Vagina (tissue), 2 donors: ENCODE results near the gene CRAMP1. TPM values are rescaled to one million over a fixed set of nuclear protein-coding genes. Genes with fewer than 3 reads are reported as not detected.

ENCODE experiments used
- DNase-seq, 2 donors: peaks; one replicate each; pipeline ENCODE4 v3.0.0-alpha.2; 2017; ENCODE audit errors: extremely low spot score in 2 of 2
- H3K27ac ChIP-seq: fragments of 200-600 bp; sonication (generic); one replicate; pipeline ENCODE4 v1.5.1; 2019
- H3K27me3 ChIP-seq: fragments of 200-600 bp; sonication (generic); one replicate; pipeline ENCODE4 v1.5.1; 2019
- H3K36me3 ChIP-seq, 2 donors: fragments of 200-600 bp; sonication (generic); one replicate each; pipeline ENCODE4 v1.5.1; 2017 to 2019
- H3K4me1 ChIP-seq: fragments of 200-600 bp; sonication (generic); one replicate; pipeline ENCODE4 v1.5.1; 2019
- H3K4me3 ChIP-seq, 2 donors: fragments of 200-600 bp; sonication (generic); 1 replicate in 1 of 2; 2 replicates in 1 of 2; pipeline ENCODE4 v1.5.1; 2016 to 2019
- H3K9me3 ChIP-seq: fragments of 200-600 bp; sonication (generic); one replicate; pipeline ENCODE4 v1.5.1; 2019
- CTCF ChIP-seq, 3 experiments: fragments of 450-650 bp in 2 of 3; fragments of 200-600 bp in 1 of 3; sonication (generic) in 1 of 3; IDR thresholded peaks; one replicate each; pipeline ENCODE4 v1.5.1; 2017 to 2019; ENCODE audit warnings: antibody characterized with exemption in 3 of 3, mild to moderate bottlenecking in 2 of 3, moderate library complexity in 2 of 3
- POLR2A ChIP-seq, 2 donors: fragments of 450-650 bp; IDR thresholded peaks; one replicate each; pipeline ENCODE4 v1.6.1; 2017; ENCODE audit warnings: antibody characterized with exemption in 2 of 2, mild to moderate bottlenecking in 2 of 2, moderate library complexity in 2 of 2
- POLR2AphosphoS5 ChIP-seq, 2 donors: sonication (generic); formaldehyde crosslinking; IDR thresholded peaks; one replicate each; pipeline ENCODE4 v1.9.0; 2017; ENCODE audit warnings: antibody characterized with exemption in 2 of 2, mild to moderate bottlenecking in 2 of 2, low read depth in 1 of 2; ENCODE audit not compliant: insufficient read depth in 1 of 2
- intact Hi-C: fragments of 100-400 bp; cut with DNase I; formaldehyde crosslinking; loops from one replicate; pipeline ENCODE4 v1.15.1; 2023
- total RNA-seq: library from RNA; depleted of rRNA; stranded (reverse); fragments of >200 nt; gene quantifications from one replicate; pipeline ENCODE4 v1.2.3, GENCODE V29; 2016

Gene CRAMP1
- total RNA-seq, 1 donor from 2014 or later = 13.8 TPM

- no peak for DNase-seq
- intact Hi-C loops = no loop called here
- Histone ChIP-seq H3K36me3 (peaks cover 0 to 61% of the 10 kb centered on the region in 2 donors), H3K27me3 (no peaks in the 10 kb centered on the region), H3K4me1 (peaks cover 8% of the 10 kb centered on the region), H3K9me3 (no peaks in the 10 kb centered on the region), H3K4me3 (no peak overlapping the region), H3K27ac (no peak overlapping the region)
- no peak for TF ChIP-seq POLR2AphosphoS5 (IDR thresholded peaks at IDR 0.05; ENCODE audit: insufficient read depth in 1 of 2, low read depth in 1 of 2)
- TF ChIP-seq POLR2A (IDR thresholded peaks at IDR 0.05) = no peak
- no peak for TF ChIP-seq CTCF (IDR thresholded peaks at IDR 0.05)
Measured at GRCh38 chr16:1691276-1691675, 79.1 kb downstream of the CRAMP1 start.

DNA sequence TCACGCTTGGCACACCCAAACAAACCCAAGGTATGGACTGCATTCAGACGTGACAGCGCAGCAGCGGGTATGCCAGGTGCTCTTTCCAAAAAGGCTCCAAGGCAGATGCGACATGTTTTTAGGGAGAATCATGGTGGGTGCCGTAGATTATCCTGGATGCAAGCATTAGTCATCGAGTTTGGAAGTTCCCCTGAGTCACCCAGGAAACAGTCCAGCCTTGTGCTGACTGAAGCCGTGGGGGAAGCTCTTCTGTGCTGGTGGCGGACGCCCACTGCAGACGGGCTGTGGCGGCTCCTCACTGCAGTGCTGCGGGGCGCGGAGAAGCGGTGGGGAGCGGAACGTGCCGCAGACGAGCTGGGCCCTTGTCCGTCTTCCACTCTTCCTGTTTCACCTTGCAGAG, 79.8 kb downstream of the CRAMP1 start:
- Histone ChIP-seq H3K9me3 (no peaks in the 10 kb centered on the region), H3K4me1 (peaks cover 8% of the 10 kb centered on the region), H3K4me3 (no peak overlapping the region), H3K36me3 (peaks cover 0 to 57% of the 10 kb centered on the region in 2 donors), H3K27me3 (no peaks in the 10 kb centered on the region), H3K27ac (no peak overlapping the region)
- TF ChIP-seq POLR2A (IDR thresholded peaks at IDR 0.05) (no peak), CTCF (IDR thresholded peaks at IDR 0.05) (no peak), POLR2AphosphoS5 (IDR thresholded peaks at IDR 0.05; ENCODE audit: insufficient read depth in 1 of 2, low read depth in 1 of 2) (no peak)
- DNase-seq = no peak
- intact Hi-C loops = no loop called here

GRCh38 chr16:1696863-1697262, 84.7 kb downstream of the CRAMP1 start:
- intact Hi-C loops = no loop called here
- no peaks in the 10 kb centered on the region for H3K9me3 ChIP-seq
- H3K27ac ChIP-seq = no peak overlapping the region
- no peak for DNase-seq
- H3K36me3 ChIP-seq = peaks cover 0 to 42% of the 10 kb centered on the region in 2 donors
- TF ChIP-seq POLR2AphosphoS5 (IDR thresholded peaks at IDR 0.05; ENCODE audit: insufficient read depth in 1 of 2, low read depth in 1 of 2) (no peak), POLR2A (IDR thresholded peaks at IDR 0.05) (no peak), CTCF (IDR thresholded peaks at IDR 0.05) (no peak)
- H3K27me3 ChIP-seq = no peaks in the 10 kb centered on the region
- H3K4me1 ChIP-seq = peaks cover 3% of the 10 kb centered on the region
- H3K4me3 ChIP-seq = no peak overlapping the region

DNA sequence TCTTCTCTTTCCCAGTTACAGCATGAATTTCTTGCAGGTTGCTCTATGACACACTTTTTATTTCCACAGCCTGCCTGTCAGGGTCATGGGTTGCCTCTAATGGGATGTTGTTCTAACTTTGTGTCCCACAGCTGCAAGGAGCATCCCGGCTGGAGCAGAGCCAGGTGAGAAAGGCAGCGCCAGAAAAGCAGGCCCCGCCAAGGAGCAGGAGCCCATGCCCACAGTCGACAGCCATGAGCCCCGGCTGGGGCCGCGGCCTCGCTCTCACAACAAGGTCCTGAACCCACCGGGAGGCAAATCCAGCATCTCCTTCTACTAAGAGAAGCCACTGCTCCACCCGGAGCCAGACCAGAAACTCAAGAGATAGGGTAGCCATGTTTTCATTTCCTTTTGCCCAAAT, 86.5 kb downstream of the CRAMP1 start:
- TF ChIP-seq POLR2AphosphoS5 (IDR thresholded peaks at IDR 0.05; ENCODE audit: insufficient read depth in 1 of 2, low read depth in 1 of 2) (no peak), POLR2A (IDR thresholded peaks at IDR 0.05) (no peak), CTCF (IDR thresholded peaks at IDR 0.05) (no peak)
- intact Hi-C loops = no loop called here
- peaks cover 0 to 26% of the 10 kb centered on the region in 2 donors for H3K36me3 ChIP-seq
- DNase-seq = no peak
- no peaks in the 10 kb centered on the region for H3K9me3 ChIP-seq
- no peaks in the 10 kb centered on the region for H3K27me3 ChIP-seq
- no peak overlapping the region for H3K27ac ChIP-seq
- no peaks in the 10 kb centered on the region for H3K4me1 ChIP-seq
- H3K4me3 ChIP-seq = no peak overlapping the region

DNA sequence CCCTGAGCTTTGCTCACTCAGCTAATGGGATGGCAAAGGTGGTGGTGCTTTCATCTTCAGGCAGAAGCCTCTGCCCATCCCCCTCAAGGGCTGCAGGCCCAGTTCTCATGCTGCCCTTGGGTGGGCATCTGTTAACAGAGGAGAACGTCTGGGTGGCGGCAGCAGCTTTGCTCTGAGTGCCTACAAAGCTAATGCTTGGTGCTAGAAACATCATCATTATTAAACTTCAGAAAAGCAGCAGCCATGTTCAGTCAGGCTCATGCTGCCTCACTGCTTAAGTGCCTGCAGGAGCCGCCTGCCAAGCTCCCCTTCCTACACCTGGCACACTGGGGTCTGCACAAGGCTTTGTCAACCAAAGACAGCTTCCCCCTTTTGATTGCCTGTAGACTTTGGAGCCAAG, 88.1 kb downstream of the CRAMP1 start:
- H3K27me3 ChIP-seq = no peaks in the 10 kb centered on the region
- no peak overlapping the region for H3K4me3 ChIP-seq
- intact Hi-C loops = loop anchor here (10.0 kb wide), 1 partner anchor 275 kb away; the partner anchor contains the start of gene UQCC4
- peaks cover 0 to 16% of the 10 kb centered on the region in 2 donors for H3K36me3 ChIP-seq
- peaks cover 7% of the 10 kb centered on the region for H3K4me1 ChIP-seq
- H3K9me3 ChIP-seq = no peaks in the 10 kb centered on the region
- no peak for DNase-seq
- no peak overlapping the region for H3K27ac ChIP-seq
- TF ChIP-seq CTCF (IDR thresholded peaks at IDR 0.05) (no peak), POLR2A (IDR thresholded peaks at IDR 0.05) (no peak), POLR2AphosphoS5 (IDR thresholded peaks at IDR 0.05; ENCODE audit: insufficient read depth in 1 of 2, low read depth in 1 of 2) (no peak)
